COR-L47 (cell line): ENCODE measurements around the gene GBX2.
"Not testable (repeated sequence)": the region's sequence is repeated elsewhere in the genome, so short reads cannot be mapped to it uniquely, and the experiment has no call there.

Experiments
- DNase-seq: peaks from one replicate; lab custom pipeline; 2025; lab: John Stamatoyannopoulos, UW

The GBX2 gene

GRCh38 chr2:236156095-236156859 lies 11.9 kb downstream of the GBX2 start:
- no peak for DNase-seq

GRCh38 chr2:236155406-236155805 lies 12.8 kb downstream of the GBX2 start:
- no peak for DNase-seq

- no peak for DNase-seq
Measured at GRCh38 chr2:236146436-236146835, 21.8 kb downstream of the GBX2 start.

- DNase-seq, result no peak
Measured at GRCh38 chr2:236143811-236144210, 24.4 kb downstream of the GBX2 start.

- not testable (repeated sequence) for DNase-seq
Measured at GRCh38 chr2:236141616-236142015, 26.6 kb downstream of the GBX2 start.

- DNase-seq, result no peak
Measured at GRCh38 chr2:236137066-236137465, 31.1 kb downstream of the GBX2 start.

GRCh38 chr2:236136538-236136937 lies 31.6 kb downstream of the GBX2 start:
- DNase-seq, result no peak

GRCh38 chr2:236133410-236134012 lies 34.7 kb downstream of the GBX2 start:
- DNase-seq, result no peak

- DNase-seq, result no peak
Measured at GRCh38 chr2:236131073-236131692, 37.0 kb downstream of the GBX2 start.

- DNase-seq, result no peak
Measured at GRCh38 chr2:236130349-236130998, 37.7 kb downstream of the GBX2 start.

- no peak for DNase-seq
Measured at GRCh38 chr2:236129935-236130334, 38.3 kb downstream of the GBX2 start.

- no peak for DNase-seq
Measured at GRCh38 chr2:236128321-236128720, 39.9 kb downstream of the GBX2 start.

GRCh38 chr2:236127010-236127409 lies 41.2 kb downstream of the GBX2 start:
- DNase-seq, result no peak

- no peak for DNase-seq
Measured at GRCh38 chr2:236125541-236125940, 42.6 kb downstream of the GBX2 start.

- DNase-seq, result no peak
Measured at GRCh38 chr2:236124182-236124893, 43.8 kb downstream of the GBX2 start.

- DNase-seq, result no peak
Measured at GRCh38 chr2:236123716-236124115, 44.5 kb downstream of the GBX2 start.

- DNase-seq, result no peak
Measured at GRCh38 chr2:236122236-236122635, 46.0 kb downstream of the GBX2 start.

GRCh38 chr2:236121546-236121945 lies 46.6 kb downstream of the GBX2 start:
- no peak for DNase-seq

- no peak for DNase-seq
Measured at GRCh38 chr2:236120829-236121228, 47.4 kb downstream of the GBX2 start.

- no peak for DNase-seq
Measured at GRCh38 chr2:236120141-236120601, 48.0 kb downstream of the GBX2 start.

GRCh38 chr2:236119476-236119875 lies 48.7 kb downstream of the GBX2 start:
- no peak for DNase-seq

GRCh38 chr2:236119003-236119402 lies 49.2 kb downstream of the GBX2 start:
- DNase-seq, result no peak
